SK-N-SH treated with all-trans-retinoic acid at 6 μM for 48 hours (cell line): ENCODE data around the gene SSTR5.

Source experiments
- ATAC-seq: fragments of 200-7000 bp; cut with Tn5 transposase; 3 replicates; pipeline ENCODE4 v1.9.1; 2020; ENCODE audit warnings: mild to moderate bottlenecking, moderate library complexity
- ARNTL ChIP-seq: fragments of 450-650 bp; formaldehyde crosslinking; IDR thresholded peaks from 2 replicates; pipeline ENCODE4 v1.5.0; 2020; ENCODE audit warnings: low read depth, mild to moderate bottlenecking, moderate library complexity, borderline replicate concordance
- BACH2 ChIP-seq: fragments of 250-450 bp; sonication (Bioruptor Pico); IDR thresholded peaks from 2 replicates; pipeline ENCODE4 v1.9.0; 2021; ENCODE audit warnings: mild to moderate bottlenecking, borderline replicate concordance
- CSDC2 ChIP-seq: fragments of 250-450 bp; sonication (Bioruptor Pico); IDR thresholded peaks from 2 replicates; pipeline ENCODE4 v1.5.0; 2020; ENCODE audit warnings: mild to moderate bottlenecking, moderate library complexity
- CSRNP3 ChIP-seq: fragments of 250-450 bp; sonication (Bioruptor Pico); IDR thresholded peaks from 2 replicates; pipeline ENCODE4 v1.5.1; 2021; ENCODE audit warnings: mild to moderate bottlenecking, moderate library complexity
- PATZ1 ChIP-seq: fragments of 250-450 bp; sonication (Bioruptor Pico); IDR thresholded peaks from 2 replicates; pipeline ENCODE4 v1.8.0; 2020; ENCODE audit warnings: mild to moderate bottlenecking, moderate library complexity, borderline replicate concordance
- POU6F1 ChIP-seq: fragments of 250-450 bp; sonication (Bioruptor Pico); IDR thresholded peaks from 2 replicates; pipeline ENCODE4 v1.8.0; 2021; ENCODE audit warnings: low read depth, mild to moderate bottlenecking, moderate library complexity, borderline replicate concordance
- PPARA ChIP-seq: fragments of 250-450 bp; sonication (Bioruptor Pico); IDR thresholded peaks from 2 replicates; pipeline ENCODE4 v1.5.0; 2020; ENCODE audit warnings: mild to moderate bottlenecking, borderline replicate concordance
- RARB ChIP-seq: fragments of 250-450 bp; sonication (Bioruptor Pico); IDR thresholded peaks from 2 replicates; pipeline ENCODE4 v1.8.0; 2021; ENCODE audit warnings: mild to moderate bottlenecking, moderate library complexity
- SNAI2 ChIP-seq: fragments of 250-450 bp; sonication (Bioruptor Pico); IDR thresholded peaks from 2 replicates; pipeline ENCODE4 v1.5.0; 2020; ENCODE audit warnings: mild to moderate bottlenecking, moderate library complexity
- TCF4 ChIP-seq: fragments of 250-450 bp; sonication (Bioruptor Pico); IDR thresholded peaks from 2 replicates; pipeline ENCODE4 v1.8.0; 2021; ENCODE audit warnings: mild to moderate bottlenecking, moderate library complexity, borderline replicate concordance
- TOX ChIP-seq: fragments of 250-450 bp; sonication (Bioruptor Pico); IDR thresholded peaks from 2 replicates; pipeline ENCODE4 v1.8.0; 2021; ENCODE audit warnings: mild to moderate bottlenecking, moderate library complexity, borderline replicate concordance
- ZC3H10 ChIP-seq: fragments of 250-450 bp; sonication (Bioruptor Pico); IDR thresholded peaks from 2 replicates; pipeline ENCODE4 v1.5.1; 2021; ENCODE audit warnings: mild to moderate bottlenecking, moderate library complexity
- ZFP3 ChIP-seq: fragments of 250-450 bp; sonication (Bioruptor Pico); IDR thresholded peaks from 2 replicates; pipeline ENCODE4 v1.5.0; 2020; ENCODE audit warnings: mild to moderate bottlenecking, moderate library complexity
- ZFP30 ChIP-seq: fragments of 450-650 bp; formaldehyde crosslinking; IDR thresholded peaks from 2 replicates; pipeline ENCODE4 v1.5.0; 2022; ENCODE audit warnings: mild to moderate bottlenecking, moderate library complexity
- ZNF565 ChIP-seq: fragments of 450-650 bp; formaldehyde crosslinking; conservative IDR thresholded peaks from 2 replicates; pipeline ENCODE4 v1.5.0; 2020; ENCODE audit warnings: low read depth, mild to moderate bottlenecking, moderate library complexity
- ZNF70 ChIP-seq: fragments of 450-650 bp; formaldehyde crosslinking; IDR thresholded peaks from 2 replicates; pipeline ENCODE4 v1.5.0; 2020; ENCODE audit warnings: mild to moderate bottlenecking, moderate library complexity
- ZNF8 ChIP-seq: fragments of 450-650 bp; formaldehyde crosslinking; IDR thresholded peaks from 2 replicates; pipeline ENCODE4 v1.5.0; 2020; ENCODE audit warnings: mild to moderate bottlenecking, moderate library complexity

Gene SSTR5

GRCh38 chr16:1048442-1049112 lies 24.0 kb upstream of the SSTR5 start (continued):
- no peak for TF ChIP-seq TCF4 (CRISPR knock-in tag)
- TF ChIP-seq PATZ1 (CRISPR knock-in tag) = no peak
- no peak for TF ChIP-seq TOX (CRISPR knock-in tag)
- TF ChIP-seq PPARA (CRISPR knock-in tag) = no peak
- TF ChIP-seq RARB = no peak

GRCh38 chr16:1049113-1049975 lies 23.2 kb upstream of the SSTR5 start:
- TF ChIP-seq ZNF70 (CRISPR knock-in tag) (no peak), TCF4 (CRISPR knock-in tag) (no peak), ZFP3 (CRISPR knock-in tag) (no peak), BACH2 (CRISPR knock-in tag) (no peak), PATZ1 (CRISPR knock-in tag) (no peak), ZNF565 (CRISPR knock-in tag) (no peak), ARNTL (no peak), TOX (CRISPR knock-in tag) (no peak), ZFP30 (CRISPR knock-in tag) (no peak), SNAI2 (CRISPR knock-in tag) (no peak), RARB (no peak), CSRNP3 (CRISPR knock-in tag) (no peak), ZNF8 (no peak), CSDC2 (no peak), POU6F1 (CRISPR knock-in tag) (no peak)
- ATAC-seq = no peak

- ATAC-seq = no peak
- TF ChIP-seq ZNF565 (CRISPR knock-in tag) (no peak), ZFP3 (CRISPR knock-in tag) (no peak), SNAI2 (CRISPR knock-in tag) (no peak), ZNF70 (CRISPR knock-in tag) (no peak), ZNF8 (no peak), POU6F1 (CRISPR knock-in tag) (no peak), TCF4 (CRISPR knock-in tag) (no peak), CSRNP3 (CRISPR knock-in tag) (no peak), ZC3H10 (CRISPR knock-in tag) (no peak), CSDC2 (no peak)
Observed at GRCh38 chr16:1049976-1050247, 22.6 kb upstream of the SSTR5 start.
